Measurements from ENCODE around the gene LHFPL2. TPM values are rescaled to one million over a fixed set of nuclear protein-coding genes. Genes with fewer than 3 reads are reported as not detected.
A peak's percentile ranks its signal among the peaks of the same experiment; 100 is the strongest.

LHFPL2 gene
- polyA plus RNA-seq, 3 donors, result 46.8 to 49.0 (median 48.5) TPM

GRCh38 chr5:78576376-78576775, 72.2 kb downstream of the LHFPL2 start:
- no peak for DNase-seq (ENCODE audit: low read depth in 3 of 3, low spot score in 2 of 3)

GRCh38 chr5:78574731-78575161, 73.8 kb downstream of the LHFPL2 start:
- no peak for DNase-seq (ENCODE audit: low read depth in 3 of 3, low spot score in 2 of 3)

GRCh38 chr5:78574131-78574673, 74.4 kb downstream of the LHFPL2 start:
- no peak for DNase-seq (ENCODE audit: low read depth in 3 of 3, low spot score in 2 of 3)

GRCh38 chr5:78573318-78573717, 75.3 kb downstream of the LHFPL2 start:
- DNase-seq (ENCODE audit: low read depth in 3 of 3, low spot score in 2 of 3), result no peak

- DNase-seq (ENCODE audit: low read depth in 3 of 3, low spot score in 2 of 3), result no peak
These were observed 77.9 kb downstream of the LHFPL2 start for GRCh38 chr5:78570646-78571045.

GRCh38 chr5:78569441-78569840, 79.1 kb downstream of the LHFPL2 start:
- peak in 2 of 3 donors; percentile 69 to 84 for DNase-seq (ENCODE audit: low read depth in 3 of 3, low spot score in 2 of 3)

GRCh38 chr5:78568676-78569075, 79.9 kb downstream of the LHFPL2 start:
- DNase-seq (ENCODE audit: low read depth in 3 of 3, low spot score in 2 of 3), result no peak

- DNase-seq (ENCODE audit: low read depth in 3 of 3, low spot score in 2 of 3), result no peak
These were observed 80.4 kb downstream of the LHFPL2 start for GRCh38 chr5:78568212-78568611.

GRCh38 chr5:78567617-78568016, 81.0 kb downstream of the LHFPL2 start:
- no peak for DNase-seq (ENCODE audit: low read depth in 3 of 3, low spot score in 2 of 3)

GRCh38 chr5:78566747-78567425, 81.7 kb downstream of the LHFPL2 start:
- DNase-seq (ENCODE audit: low read depth in 3 of 3, low spot score in 2 of 3), result no peak

- no peak for DNase-seq (ENCODE audit: low read depth in 3 of 3, low spot score in 2 of 3)
These were observed 83.2 kb downstream of the LHFPL2 start for GRCh38 chr5:78565395-78565794.

GRCh38 chr5:78563621-78564020, 85.0 kb downstream of the LHFPL2 start:
- no peak for DNase-seq (ENCODE audit: low read depth in 3 of 3, low spot score in 2 of 3)

GRCh38 chr5:78562714-78563330, 85.8 kb downstream of the LHFPL2 start:
- no peak for DNase-seq (ENCODE audit: low read depth in 3 of 3, low spot score in 2 of 3)

- DNase-seq (ENCODE audit: low read depth in 3 of 3, low spot score in 2 of 3), result no peak
These were observed 86.6 kb downstream of the LHFPL2 start for GRCh38 chr5:78562001-78562400.

- DNase-seq (ENCODE audit: low read depth in 3 of 3, low spot score in 2 of 3), result no peak
These were observed 87.3 kb downstream of the LHFPL2 start for GRCh38 chr5:78561261-78561660.

- DNase-seq (ENCODE audit: low read depth in 3 of 3, low spot score in 2 of 3), result no peak
These were observed 88.3 kb downstream of the LHFPL2 start for GRCh38 chr5:78560000-78560855.

GRCh38 chr5:78557601-78558000, 91.0 kb downstream of the LHFPL2 start:
- no peak for DNase-seq (ENCODE audit: low read depth in 3 of 3, low spot score in 2 of 3)

GRCh38 chr5:78555870-78556269, 92.7 kb downstream of the LHFPL2 start:
- DNase-seq (ENCODE audit: low read depth in 3 of 3, low spot score in 2 of 3), result no peak

GRCh38 chr5:78554670-78555069, 93.9 kb downstream of the LHFPL2 start:
- no peak for DNase-seq (ENCODE audit: low read depth in 3 of 3, low spot score in 2 of 3)

GRCh38 chr5:78553580-78554353, 94.8 kb downstream of the LHFPL2 start:
- DNase-seq (ENCODE audit: low read depth in 3 of 3, low spot score in 2 of 3), result no peak

All from right renal cortex interstitium (tissue), 3 donors.